Right ventricle myocardium superior (tissue), 1 donor: ENCODE data around the gene CSNK1D. TPM values are rescaled to one million over a fixed set of nuclear protein-coding genes. Genes with fewer than 3 reads are reported as not detected.

Experiments
- ATAC-seq: fragments of 200-7000 bp; cut with Tn5 transposase; one replicate; pipeline ENCODE4 v1.9.1; 2020; ENCODE audit warnings: mild to moderate bottlenecking; ENCODE audit not compliant: poor library complexity
- DNase-seq: peaks from one replicate; pipeline ENCODE4 v3.0.0-alpha.2; 2020
- intact Hi-C: fragments of 100-400 bp; cut with DNase I; formaldehyde crosslinking; loops from one replicate; pipeline ENCODE4 v1.11.2; 2022
- total RNA-seq: library from RNA; stranded (reverse); fragmentation: NEBNext Ultra II Directional; extraction: Animal tissue kit (Norgen Biotek cat#: 25700); gene quantifications from one replicate; pipeline ENCODE4 v1.2.1, GENCODE V29; 2021
- donor health status: DM: no; HTN: yes; CAD: no; lungs with severe emphysema.

Gene CSNK1D
- total RNA-seq, 1 donor from 2014 or later, result 54.4 TPM

GRCh38 chr17:82246365-82247181 is 26.9 kb downstream of the CSNK1D start:
- DNase-seq (peak; percentile 70), ATAC-seq (peak; percentile 8)
- intact Hi-C loops, result no loop called here

DNA sequence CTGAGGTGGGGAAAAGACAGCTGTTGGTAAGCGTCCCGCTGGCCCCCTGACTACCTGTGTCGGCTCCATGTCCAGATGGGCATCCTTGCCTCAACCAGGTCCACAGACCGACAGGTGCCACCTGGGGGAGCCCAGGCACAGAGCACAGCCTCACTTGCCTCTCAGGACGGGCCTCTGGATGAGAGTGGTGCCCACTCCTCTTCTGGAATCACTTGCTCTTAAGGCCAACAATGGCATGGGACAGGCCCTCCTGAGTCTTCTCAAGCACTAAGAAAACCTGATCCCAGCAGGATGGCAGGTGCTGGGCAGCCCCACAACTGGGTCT is 27.5 kb downstream of the CSNK1D start:
- intact Hi-C loops, result no loop called here
- DNase-seq (no peak), ATAC-seq (no peak)

DNA sequence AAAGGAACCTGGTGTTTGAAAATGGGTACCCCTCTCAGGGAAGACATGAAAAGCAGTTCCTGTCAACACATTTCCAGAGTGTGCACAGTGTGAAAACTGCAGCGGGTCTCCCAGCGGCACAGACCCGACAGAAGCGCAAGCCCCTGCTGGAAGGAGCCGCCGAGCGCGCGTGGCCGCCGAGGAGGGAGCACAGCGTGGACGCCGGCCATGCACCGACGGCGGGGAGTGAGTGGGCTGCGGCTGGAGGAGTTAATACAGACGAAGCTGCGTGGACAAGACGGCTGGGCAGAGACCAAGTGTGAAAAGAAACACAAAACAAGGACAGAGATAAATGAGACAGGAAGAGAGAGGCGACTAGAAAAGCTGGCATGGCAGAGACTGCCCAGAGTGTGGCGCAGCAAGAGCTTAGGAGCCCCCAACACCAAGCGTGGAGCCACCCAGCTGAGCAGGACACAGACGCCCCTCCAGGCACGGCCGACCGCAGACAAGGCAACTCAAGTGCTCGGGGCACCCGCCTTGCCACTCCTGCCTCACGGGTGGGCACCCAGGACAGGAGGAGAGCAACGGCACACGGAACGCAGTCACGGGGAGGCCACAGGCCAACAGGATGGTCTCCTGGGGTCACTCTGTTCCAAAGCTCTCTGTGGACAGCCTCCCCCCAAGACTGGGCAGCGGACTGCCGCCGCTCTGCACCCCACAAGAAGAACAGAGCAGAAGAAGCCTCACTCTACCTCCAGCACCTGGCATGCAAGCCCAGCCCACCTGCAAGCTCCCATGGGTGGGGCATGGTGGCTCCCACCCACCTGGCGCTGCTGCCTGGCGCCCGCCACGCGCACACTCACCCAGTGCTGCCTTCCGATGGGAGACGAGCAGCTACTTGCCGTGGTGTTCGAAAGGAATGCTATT is 28.1 kb downstream of the CSNK1D start:
- intact Hi-C loops, result no loop called here
- ATAC-seq (no peak), DNase-seq (no peak)

DNA sequence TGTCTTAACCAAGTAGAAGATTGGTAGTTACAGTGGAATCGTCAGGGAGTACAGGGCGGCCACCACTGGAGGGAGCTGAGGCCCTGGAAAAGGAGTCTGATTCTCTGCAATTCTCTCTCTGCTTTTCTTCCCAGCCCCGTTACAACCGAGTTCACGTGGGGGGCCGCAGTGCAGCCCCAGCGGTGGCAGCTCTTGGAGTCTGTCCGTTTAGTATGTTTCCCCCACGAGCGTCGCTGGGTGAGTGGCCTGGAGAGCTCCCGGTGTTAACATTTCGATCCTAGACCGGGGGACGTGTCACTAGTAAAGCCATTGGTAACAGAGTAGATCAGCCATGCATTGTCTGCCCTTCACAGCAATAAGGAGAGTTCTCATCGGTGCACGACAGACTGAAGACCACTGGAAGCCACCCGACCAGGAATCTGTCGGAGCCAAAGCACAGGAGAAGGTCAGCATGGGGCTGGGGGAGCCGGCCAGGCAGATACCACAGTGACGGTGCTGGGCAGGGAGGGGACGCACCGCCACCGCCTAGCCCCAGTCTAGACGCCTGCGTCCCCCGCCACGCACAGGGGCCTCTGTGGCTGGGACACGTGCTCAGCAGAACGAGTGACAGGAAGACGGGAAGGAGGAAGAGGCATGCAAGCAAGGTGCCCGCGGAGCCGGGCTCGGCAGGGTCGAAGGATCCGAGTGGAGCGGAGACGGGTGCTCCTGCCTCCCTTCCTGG is 28.9 kb downstream of the CSNK1D start:
- intact Hi-C loops, result no loop called here
- no peak for ATAC-seq
- no peak for DNase-seq

DNA sequence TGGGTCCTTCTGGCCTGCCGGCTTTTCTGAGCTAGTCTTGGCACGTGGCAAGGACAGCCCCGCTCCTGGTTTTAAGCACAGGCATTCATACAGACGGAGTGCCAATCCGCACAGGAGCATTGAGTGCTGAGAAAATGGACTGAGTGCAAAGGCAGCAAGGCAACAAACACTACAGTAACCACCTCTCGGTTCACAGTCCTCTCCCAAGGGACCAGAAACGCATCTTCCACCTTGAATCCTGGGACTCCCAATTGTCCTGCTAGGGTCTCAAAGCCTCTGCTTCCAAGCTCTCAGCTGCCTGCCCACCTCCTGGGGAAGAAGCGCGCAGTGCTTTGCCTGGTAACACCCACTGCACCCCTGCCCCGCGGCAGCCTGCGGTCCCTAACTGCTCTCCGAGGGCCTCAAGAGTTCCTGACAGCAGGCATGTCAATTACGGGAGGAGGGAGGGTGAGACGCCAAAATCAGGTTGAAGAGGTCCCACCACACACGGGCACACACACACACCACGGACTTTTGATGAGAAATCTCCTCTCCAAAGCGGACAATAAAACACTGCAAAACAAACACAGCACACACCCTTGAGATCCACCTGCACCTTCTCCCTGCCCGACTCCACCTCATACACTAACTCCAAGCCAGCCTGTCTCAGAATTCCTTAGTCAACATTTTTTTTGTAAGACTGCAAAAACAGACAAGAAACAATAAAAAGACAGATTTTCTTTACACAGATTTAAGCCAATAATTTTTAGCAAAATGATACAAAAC is 29.7 kb downstream of the CSNK1D start:
- DNase-seq (no peak), ATAC-seq (no peak)
- intact Hi-C loops, result no loop called here

GRCh38 chr17:82242977-82243647 is 30.4 kb downstream of the CSNK1D start:
- ATAC-seq (peak; percentile 45), DNase-seq (peak; percentile 89)
- intact Hi-C loops, result no loop called here

GRCh38 chr17:82242698-82242976 is 30.9 kb downstream of the CSNK1D start:
- DNase-seq (no peak), ATAC-seq (no peak)
- intact Hi-C loops, result no loop called here

- intact Hi-C loops, result no loop called here
- DNase-seq (peak; percentile 73), ATAC-seq (peak; percentile 56)
Measured at GRCh38 chr17:82241926-82242697, 31.4 kb downstream of the CSNK1D start.

DNA sequence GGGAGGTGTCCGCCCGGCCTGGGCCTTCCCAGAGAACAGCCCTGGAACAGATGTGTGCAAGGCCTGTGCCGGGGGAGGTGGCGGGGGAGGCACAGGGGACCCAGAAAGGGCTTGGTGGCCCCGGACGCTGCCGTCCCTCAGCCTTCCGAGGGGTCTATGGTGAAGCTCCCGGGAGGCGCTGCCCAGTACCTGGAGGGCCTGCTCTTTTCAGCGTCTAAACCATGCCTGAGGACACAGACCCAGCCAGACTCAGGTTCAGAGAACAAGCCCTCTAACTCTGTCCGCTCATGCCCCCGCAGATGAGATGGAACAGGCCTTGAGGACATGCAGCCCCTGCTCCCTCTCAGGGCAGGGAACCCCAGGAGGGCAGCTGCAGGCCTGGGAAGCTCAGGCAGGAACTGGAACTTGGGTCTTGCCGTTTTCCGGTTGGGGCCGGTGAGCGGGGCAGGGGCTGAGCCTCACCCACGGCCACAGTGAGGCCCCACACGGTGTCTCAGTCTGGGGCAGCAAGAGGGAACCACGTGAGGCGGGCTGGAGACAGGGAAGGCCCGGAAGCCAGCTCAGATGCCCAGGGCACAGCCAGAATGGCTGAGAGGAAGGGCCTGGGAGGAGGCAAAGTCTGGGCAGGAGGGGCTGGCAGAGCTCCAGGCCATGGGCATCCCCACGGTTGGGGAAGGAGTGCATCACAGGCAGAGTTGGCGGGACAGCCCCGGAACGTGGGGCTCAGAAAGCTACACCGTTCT is 32.1 kb downstream of the CSNK1D start:
- ATAC-seq (peak; percentile 45), DNase-seq (peak; percentile 90)
- intact Hi-C loops, result no loop called here

DNA sequence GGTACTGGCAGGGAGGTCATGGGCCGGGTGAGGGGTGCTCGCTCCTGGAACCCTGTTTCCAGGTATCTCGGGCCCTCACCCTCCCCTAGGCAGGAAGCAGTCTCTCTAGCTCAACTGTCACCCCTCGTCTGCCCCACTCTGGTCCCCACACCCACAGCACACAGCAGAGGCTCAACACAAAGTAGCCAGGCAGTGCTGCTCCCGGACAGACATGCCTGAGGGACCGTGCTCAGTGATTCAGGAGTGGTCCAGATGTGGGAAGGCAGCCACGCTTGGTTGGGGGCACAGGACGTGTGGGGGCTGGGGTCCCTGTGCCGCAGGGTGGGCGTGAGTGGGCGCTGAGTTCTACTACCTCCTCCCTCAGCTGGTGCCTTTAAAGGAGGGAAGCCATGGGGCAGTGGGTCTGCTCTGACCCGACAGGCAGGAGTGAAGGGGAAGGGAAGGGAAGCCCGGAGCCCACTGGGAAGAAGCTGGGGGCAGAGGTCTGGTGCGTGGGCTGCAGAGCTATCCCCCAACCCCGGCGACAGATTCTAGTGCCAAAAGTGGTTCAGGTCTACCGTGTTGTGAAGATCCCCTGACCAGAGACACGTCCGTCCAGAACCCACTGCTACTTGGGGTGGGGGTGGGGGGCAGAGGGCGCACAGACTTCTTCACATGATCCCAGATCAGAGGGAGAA is 32.9 kb downstream of the CSNK1D start:
- no peak for ATAC-seq
- no peak for DNase-seq
- intact Hi-C loops, result no loop called here

DNA sequence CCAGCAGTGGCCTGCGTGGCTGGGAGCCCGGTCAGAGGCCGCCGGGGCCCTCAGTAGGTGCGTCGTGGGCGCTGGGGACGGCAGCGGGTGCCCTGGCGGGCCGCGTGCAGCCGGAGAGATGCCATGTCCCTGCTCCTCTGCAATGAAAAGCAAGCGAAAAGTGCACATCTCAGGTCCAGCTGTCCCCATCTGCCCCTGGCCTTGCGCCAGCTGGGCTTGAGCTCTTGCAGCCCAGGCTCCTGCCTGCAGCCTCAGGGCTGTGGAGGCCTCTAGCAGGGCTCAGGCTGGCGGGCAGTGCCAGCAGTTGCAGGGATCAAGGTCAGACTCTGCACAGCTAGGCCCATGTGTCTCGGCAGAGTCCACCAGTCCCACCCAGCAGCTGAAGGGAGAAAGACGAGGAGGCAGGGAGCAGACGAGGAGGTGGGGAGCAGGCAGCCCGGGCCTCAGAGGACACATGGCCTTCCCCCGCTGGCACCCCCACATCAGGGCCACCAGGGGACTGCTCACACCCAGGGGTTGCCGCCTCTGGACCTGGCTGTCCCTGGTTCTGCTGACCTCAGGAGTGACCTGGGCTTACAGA is 33.5 kb downstream of the CSNK1D start:
- intact Hi-C loops, result loop anchor here (5.0 to 10.0 kb wide), 2 partner anchors 55 to 82 kb away; no protein-coding TSS in a partner anchor
- ATAC-seq (no peak), DNase-seq (peak; percentile 60)

DNA sequence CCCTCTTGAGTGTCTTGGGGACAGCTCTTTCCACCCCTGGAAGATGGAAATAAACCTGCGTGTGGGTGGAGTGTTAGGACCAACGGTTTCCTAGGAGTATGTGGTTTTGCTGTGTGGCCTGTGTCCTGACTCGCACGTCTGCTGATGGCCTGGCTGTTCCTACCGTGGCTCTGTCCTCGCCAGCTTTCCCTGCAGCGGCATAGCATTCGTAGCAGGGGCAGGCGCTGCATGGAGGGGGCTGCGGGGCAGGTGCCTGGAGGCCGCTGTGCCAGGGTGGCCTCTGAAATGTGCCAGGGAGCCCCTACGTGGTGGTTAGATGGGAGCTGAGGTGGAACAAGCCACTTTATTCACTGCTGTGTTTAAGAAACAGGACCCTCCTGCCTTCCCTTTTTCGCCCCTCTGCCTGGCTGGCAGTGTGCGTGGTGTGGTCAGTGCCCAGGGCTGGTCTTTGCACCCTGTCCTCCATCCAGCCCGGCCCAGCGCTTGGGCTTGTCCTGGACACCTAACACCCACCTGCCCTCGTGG is 34.0 kb downstream of the CSNK1D start:
- intact Hi-C loops, result loop anchor here (5.0 to 10.0 kb wide), 2 partner anchors 55 to 83 kb away; no protein-coding TSS in a partner anchor
- DNase-seq, result no peak
- ATAC-seq, result no peak

DNA sequence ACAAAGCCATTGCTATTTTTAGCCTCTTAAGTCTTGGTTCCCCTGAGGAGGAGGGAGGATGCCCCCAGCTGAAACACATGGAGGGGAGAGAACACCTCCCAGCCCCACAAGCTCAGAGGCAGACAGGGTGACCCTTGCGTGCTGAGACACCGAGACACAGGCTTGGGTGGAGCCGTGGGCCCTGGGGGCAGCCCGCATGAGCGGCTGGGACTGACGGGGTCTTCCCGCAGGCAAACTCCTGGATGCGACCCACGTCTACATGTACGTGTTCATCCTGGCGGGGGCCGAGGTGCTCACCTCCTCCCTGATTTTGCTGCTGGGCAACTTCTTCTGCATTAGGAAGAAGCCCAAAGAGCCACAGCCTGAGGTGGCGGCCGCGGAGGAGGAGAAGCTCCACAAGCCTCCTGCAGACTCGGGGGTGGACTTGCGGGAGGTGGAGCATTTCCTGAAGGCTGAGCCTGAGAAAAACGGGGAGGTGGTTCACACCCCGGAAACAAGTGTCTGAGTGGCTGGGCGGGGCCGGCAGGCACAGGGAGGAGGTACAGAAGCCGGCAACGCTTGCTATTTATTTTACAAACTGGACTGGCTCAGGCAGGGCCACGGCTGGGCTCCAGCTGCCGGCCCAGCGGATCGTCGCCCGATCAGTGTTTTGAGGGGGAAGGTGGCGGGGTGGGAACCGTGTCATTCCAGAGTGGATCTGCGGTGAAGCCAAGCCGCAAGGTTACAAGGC is 34.9 kb downstream of the CSNK1D start:
- intact Hi-C loops, result loop anchor here (5.0 to 10.0 kb wide), 2 partner anchors 56 to 84 kb away; no protein-coding TSS in a partner anchor
- ATAC-seq (peak; percentile 23), DNase-seq (peak; percentile 88)

DNA sequence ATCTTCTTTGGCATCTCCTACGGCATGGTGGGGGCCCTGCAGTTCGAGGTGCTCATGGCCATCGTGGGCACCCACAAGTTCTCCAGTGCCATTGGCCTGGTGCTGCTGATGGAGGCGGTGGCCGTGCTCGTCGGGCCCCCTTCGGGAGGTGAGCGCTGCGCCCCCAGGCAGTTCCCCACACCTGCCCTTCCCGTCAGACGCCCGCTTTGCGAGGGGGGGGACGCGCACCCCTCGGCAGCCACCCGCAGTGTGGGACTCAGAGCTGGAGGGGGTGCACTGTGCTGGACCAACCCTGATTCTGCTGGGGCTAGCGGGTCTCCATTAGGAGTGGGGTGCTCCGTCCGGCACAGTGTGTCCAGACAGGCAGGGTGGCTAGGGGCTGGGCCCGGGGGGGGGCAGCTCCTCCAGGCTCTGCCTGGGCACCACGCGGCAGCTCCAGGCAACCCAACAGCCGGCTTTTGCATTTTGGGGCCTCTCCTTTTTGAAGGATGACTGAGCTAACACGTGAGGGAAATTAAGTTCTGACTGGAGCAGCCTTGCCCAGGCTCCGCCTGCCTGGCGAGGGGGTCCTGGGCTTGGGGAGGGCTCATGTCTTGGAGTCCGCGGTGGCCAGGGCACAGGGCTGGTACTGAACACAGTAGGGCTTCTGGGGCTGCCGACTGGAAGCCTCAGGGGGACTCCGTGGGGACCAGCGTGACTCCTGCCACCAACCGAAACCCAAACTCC is 35.6 kb downstream of the CSNK1D start:
- ATAC-seq, result no peak
- intact Hi-C loops, result loop anchor here (5.0 to 10.0 kb wide), 2 partner anchors 57 to 84 kb away; no protein-coding TSS in a partner anchor
- no peak for DNase-seq
